T-helper 2 cell treated with Interferon-gamma antibody and Interleukin-4, amounts not matched to agents 5 μg/mL and 100 μg/mL, for 36 hours (primary cell): ENCODE measurements around the gene ZNF394.

ENCODE experiments used
- DNase-seq: peaks from one replicate; pipeline ENCODE4 v3.0.0; 2021; ENCODE audit warnings: low spot score
- H3K27ac Mint-ChIP-seq: one replicate; pipeline ENCODE4 v1.8.0; 2021; ENCODE audit warnings: mild to moderate bottlenecking, mixed read lengths
- H3K27me3 Mint-ChIP-seq: one replicate; pipeline ENCODE4 v1.8.0; 2021; ENCODE audit warnings: low read depth, mixed read lengths
- H3K36me3 Mint-ChIP-seq: one replicate; pipeline ENCODE4 v1.8.0; 2021; ENCODE audit warnings: low read depth, mixed read lengths
- H3K4me1 Mint-ChIP-seq: one replicate; pipeline ENCODE4 v1.8.0; 2021; ENCODE audit warnings: low read depth, mixed read lengths
- H3K4me3 Mint-ChIP-seq: one replicate; pipeline ENCODE4 v1.8.0; 2022; ENCODE audit warnings: mild to moderate bottlenecking, moderate library complexity, mixed read lengths
- H3K9me3 Mint-ChIP-seq: one replicate; pipeline ENCODE4 v1.8.0; 2021; ENCODE audit warnings: mixed read lengths

ZNF394 gene

GRCh38 chr7:99473315-99473596 is 26.8 kb downstream of the ZNF394 start:
- H3K4me1 Mint-ChIP-seq, result peaks cover 33% of the 10 kb centered on the region
- DNase-seq, result no peak
- H3K9me3 Mint-ChIP-seq, result no peaks in the 10 kb centered on the region
- H3K36me3 Mint-ChIP-seq, result peaks cover 25% of the 10 kb centered on the region
- peak overlapping the region; percentile 99 for H3K4me3 Mint-ChIP-seq
- H3K27ac Mint-ChIP-seq, result peak overlapping the region; percentile 96
- no peaks in the 10 kb centered on the region for H3K27me3 Mint-ChIP-seq

DNA sequence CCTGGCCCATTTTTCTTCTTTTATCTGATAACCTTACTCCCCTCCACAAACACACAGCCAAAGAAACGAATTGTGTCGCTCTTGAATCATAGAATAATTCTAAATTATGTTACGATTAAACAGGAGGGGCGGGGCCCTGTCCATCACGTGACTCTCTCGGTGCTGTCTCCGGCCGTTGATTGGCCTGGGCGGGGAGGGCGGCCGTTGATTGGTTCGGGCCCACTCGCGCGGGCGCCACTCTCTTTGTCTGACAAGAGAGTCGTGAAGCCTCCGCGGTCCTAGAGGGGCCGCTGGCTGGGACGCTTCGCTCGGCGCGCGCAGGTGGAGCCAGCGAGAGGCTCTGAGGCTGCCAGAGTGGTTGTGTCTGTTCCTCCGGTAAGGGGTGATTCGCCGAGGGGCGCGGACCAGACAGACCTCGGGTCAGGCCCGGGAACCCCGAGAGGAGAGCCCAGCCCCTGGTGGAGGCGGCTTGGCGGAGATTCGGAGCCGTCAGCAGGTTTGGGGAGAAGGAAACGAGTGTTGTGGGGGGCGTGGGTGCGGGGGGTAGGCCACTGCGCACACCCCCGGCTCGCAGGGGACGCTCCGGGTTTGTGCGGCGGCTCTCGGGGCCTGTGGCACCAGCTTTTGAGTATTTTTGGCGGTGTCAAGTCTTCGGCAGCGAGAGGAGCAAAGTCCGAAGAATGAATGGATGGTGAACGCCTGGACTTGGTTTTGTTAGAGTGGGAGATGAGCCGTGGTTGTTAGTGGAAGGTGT is 27.3 kb downstream of the ZNF394 start, which contains the start of gene ZNF789:
TSS of gene ZNF789 (plus strand) at position 330 of the 754 bp plus-strand sequence. CDS start 3,567 bp downstream, outside the sequence.
- no peaks in the 10 kb centered on the region for H3K9me3 Mint-ChIP-seq
- H3K4me1 Mint-ChIP-seq, result peaks cover 30% of the 10 kb centered on the region
- H3K36me3 Mint-ChIP-seq, result peaks cover 20% of the 10 kb centered on the region
- DNase-seq, result peak; percentile 97
- H3K27ac Mint-ChIP-seq, result peak within 1 kb of the TSS; percentile 96
- H3K27me3 Mint-ChIP-seq, result no peaks in the 10 kb centered on the region
- peak within 1 kb of the TSS; percentile 99 for H3K4me3 Mint-ChIP-seq

GRCh38 chr7:99469381-99470065 is 30.6 kb downstream of the ZNF394 start:
- Mint-ChIP-seq H3K4me1 (peaks cover 24% of the 10 kb centered on the region), H3K4me3 (peak overlapping the region; percentile 29)

DNA sequence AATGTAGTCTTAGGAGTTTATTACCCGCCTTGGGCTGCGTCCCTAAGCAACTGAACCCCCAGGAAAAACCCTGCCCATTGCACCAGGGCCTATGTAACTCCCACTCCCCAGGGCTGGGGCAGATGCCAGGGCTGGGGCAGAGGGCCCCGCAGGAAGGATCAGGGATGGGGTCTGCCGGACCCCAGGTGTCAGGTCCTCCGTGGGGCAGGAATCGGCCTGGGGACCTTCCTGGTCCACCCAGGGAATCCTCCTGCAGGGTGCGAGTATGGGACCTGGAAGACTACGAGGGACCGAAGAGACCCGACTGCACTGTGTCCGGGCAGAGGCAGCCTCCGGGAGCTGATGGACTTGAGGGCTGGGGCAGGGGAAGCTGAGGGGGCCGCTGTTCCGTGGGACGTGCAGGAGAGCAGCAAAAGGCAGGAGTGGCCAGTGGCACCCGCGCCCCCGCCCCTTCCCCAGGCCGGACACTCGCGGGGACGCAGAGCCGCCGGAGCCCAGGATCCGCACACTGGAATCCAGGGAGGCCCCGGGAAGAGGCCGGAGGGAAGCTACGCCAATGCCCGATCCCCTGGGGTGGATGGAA is 31.7 kb downstream of the ZNF394 start:
- H3K27ac Mint-ChIP-seq, result no peak overlapping the region
- H3K4me3 Mint-ChIP-seq, result no peak overlapping the region
- H3K36me3 Mint-ChIP-seq, result peaks cover 22% of the 10 kb centered on the region
- H3K9me3 Mint-ChIP-seq, result no peaks in the 10 kb centered on the region
- peaks cover 24% of the 10 kb centered on the region for H3K4me1 Mint-ChIP-seq
- DNase-seq, result no peak
- H3K27me3 Mint-ChIP-seq, result no peaks in the 10 kb centered on the region

More at GRCh38 chr7:99469381-99470065, 30.6 kb downstream of the ZNF394 start:
- peaks cover 16% of the 10 kb centered on the region for H3K36me3 Mint-ChIP-seq
- H3K27me3 Mint-ChIP-seq, result no peaks in the 10 kb centered on the region
- no peak overlapping the region for H3K27ac Mint-ChIP-seq
- H3K9me3 Mint-ChIP-seq, result no peaks in the 10 kb centered on the region
- DNase-seq, result no peak

DNA sequence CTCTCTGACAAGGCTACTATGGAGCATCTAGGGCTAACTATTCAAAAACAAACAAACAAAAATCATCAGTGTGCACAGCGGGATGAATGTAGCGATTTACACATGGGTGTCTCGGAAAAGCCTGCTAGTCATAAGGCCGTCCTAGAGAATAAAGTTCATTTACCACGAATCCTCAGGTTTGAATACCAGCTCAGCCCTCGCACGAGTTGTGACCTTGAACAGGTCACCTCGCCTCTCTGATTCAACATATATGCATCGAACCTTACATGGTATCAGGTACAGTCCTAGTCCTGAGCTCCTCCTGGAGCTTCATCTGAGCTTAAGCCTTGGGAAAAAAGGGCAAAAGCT is 34.7 kb downstream of the ZNF394 start:
- Mint-ChIP-seq H3K27me3 (no peaks in the 10 kb centered on the region), H3K36me3 (peaks cover 27% of the 10 kb centered on the region), H3K9me3 (no peaks in the 10 kb centered on the region), H3K4me3 (peak overlapping the region; percentile 88), H3K4me1 (peaks cover 18% of the 10 kb centered on the region), H3K27ac (peak overlapping the region; percentile 93)
- DNase-seq, result no peak

GRCh38 chr7:99461221-99461620 is 38.9 kb downstream of the ZNF394 start:
- H3K4me3 Mint-ChIP-seq, result no peak overlapping the region
- H3K4me1 Mint-ChIP-seq, result peaks cover 16% of the 10 kb centered on the region
- peaks cover 58% of the 10 kb centered on the region for H3K36me3 Mint-ChIP-seq
- no peaks in the 10 kb centered on the region for H3K27me3 Mint-ChIP-seq
- H3K27ac Mint-ChIP-seq, result no peak overlapping the region
- DNase-seq, result no peak
- H3K9me3 Mint-ChIP-seq, result no peaks in the 10 kb centered on the region

GRCh38 chr7:99460651-99461050 is 39.4 kb downstream of the ZNF394 start:
- Mint-ChIP-seq H3K36me3 (peaks cover 54% of the 10 kb centered on the region), H3K4me1 (peaks cover 14% of the 10 kb centered on the region), H3K4me3 (no peak overlapping the region), H3K27ac (no peak overlapping the region), H3K27me3 (no peaks in the 10 kb centered on the region), H3K9me3 (no peaks in the 10 kb centered on the region)
- DNase-seq, result no peak

DNA sequence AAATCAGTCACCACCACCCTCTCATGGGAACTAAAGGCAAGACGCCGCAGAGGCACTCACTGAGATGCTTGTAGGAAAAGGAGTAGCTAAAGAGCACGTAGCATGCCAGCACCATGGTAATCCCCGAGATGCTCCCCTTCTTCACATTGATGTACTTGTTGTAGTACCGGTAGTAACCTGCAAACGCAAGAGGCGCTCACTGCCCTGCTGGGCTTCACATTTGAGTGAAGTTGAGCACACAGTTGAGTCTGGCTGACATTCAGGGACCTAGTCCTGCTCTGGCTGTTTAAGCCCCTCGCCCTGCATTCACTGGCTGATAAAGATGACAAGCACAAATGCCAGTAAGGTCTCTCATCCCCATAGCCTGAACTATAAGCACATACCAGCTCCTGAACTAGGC is 41.0 kb downstream of the ZNF394 start:
- DNase-seq, result no peak
- Mint-ChIP-seq H3K4me1 (peaks cover 8% of the 10 kb centered on the region), H3K4me3 (no peak overlapping the region), H3K9me3 (no peaks in the 10 kb centered on the region), H3K36me3 (peaks cover 52% of the 10 kb centered on the region), H3K27ac (no peak overlapping the region), H3K27me3 (no peaks in the 10 kb centered on the region)

DNA sequence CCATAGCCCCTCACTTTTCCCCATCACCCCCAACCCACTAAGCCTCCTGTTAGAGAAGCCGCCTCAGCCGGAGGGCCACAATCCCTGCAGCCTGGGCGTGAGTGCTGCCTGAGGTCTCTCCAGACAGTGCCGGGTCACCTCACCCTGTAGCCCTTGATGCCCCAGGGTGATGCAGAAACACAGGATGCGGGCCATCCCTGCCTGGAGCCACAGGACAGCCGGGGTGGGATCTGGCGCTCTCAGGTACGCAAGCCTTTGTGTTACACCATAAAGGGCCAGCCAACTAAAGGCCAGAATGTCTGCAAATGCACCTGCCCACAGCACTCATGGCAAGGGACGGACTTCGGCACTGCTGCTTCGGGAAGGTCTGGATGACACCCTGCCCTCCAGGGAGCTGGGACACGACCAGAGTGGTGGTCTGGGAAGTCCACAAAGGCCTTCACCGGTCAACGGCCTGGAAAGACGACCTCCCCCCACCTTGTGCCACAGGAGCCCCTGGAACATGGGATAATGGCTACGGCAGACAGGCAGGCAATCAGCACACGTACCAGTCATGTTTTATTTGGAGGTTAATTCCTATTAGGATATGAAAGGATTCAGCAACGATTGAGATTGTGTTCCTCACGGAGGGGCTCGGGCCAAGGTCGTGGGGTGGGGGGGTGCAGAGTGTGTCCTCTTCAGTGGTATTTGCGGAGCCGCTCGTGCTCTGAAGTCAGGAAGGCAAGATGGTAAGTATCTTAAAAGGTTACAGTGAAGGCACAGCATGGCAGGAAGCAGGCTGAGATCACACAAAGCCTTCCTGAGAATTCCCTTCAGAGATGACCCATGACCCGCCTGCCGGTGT is 42.2 kb downstream of the ZNF394 start:
- Mint-ChIP-seq H3K36me3 (peaks cover 52% of the 10 kb centered on the region), H3K9me3 (no peaks in the 10 kb centered on the region), H3K27ac (no peak overlapping the region), H3K4me1 (peaks cover 5% of the 10 kb centered on the region), H3K27me3 (no peaks in the 10 kb centered on the region), H3K4me3 (no peak overlapping the region)
- DNase-seq, result no peak

DNA sequence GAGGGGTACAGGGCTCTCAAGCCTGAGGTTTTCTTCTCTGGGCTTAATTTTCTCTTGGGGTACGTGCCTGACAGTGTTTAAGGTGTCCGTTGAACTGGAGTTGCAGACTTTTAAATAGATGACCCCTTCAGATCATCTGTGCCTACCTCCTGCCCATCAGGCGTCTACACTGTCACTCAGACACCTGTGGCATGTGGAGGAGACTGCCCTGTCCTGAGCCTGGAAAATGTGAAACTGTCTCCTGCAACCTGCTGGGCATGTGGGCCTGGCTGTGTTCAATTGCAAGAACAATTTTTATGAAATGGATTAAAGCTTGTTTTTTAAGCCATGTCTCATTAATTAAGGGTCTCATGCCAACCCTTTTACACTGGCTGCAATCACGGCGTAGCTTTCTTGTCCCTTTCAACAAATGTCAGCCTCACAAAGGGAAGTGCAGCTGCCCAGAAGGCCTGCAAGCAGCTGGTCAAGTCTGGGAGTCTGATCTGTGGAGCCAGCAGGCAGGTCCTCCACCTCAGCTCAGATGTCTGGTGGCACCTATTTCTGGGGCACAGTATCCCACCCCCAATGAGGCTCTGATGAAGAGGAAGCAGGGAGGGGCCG is 42.9 kb downstream of the ZNF394 start:
- Mint-ChIP-seq H3K9me3 (no peaks in the 10 kb centered on the region), H3K27ac (peak overlapping the region; percentile 26), H3K27me3 (no peaks in the 10 kb centered on the region), H3K4me3 (no peak overlapping the region), H3K4me1 (peaks cover 5% of the 10 kb centered on the region), H3K36me3 (peaks cover 49% of the 10 kb centered on the region)
- no peak for DNase-seq

DNA sequence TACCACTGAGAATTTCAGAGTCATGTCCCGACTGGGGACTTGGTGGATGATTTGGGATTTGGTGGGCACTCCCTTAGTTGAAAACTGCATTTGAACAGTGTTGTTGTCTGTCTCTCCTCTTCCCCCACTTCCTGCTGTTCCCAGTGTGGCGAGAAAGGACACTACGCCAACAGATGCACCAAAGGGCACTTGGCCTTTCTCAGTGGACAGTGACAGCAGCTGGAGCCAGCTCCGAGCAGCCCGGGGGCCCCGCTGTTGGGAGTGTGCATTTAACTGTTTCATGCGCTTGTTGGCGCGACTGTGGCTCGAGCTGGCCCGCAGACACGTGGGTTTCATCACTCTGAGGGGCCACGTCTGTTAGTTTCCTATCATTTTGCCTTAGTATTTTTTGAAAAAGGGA is 43.8 kb downstream of the ZNF394 start:
- Mint-ChIP-seq H3K36me3 (peaks cover 49% of the 10 kb centered on the region), H3K4me1 (peaks cover 5% of the 10 kb centered on the region), H3K27ac (no peak overlapping the region)

DNA sequence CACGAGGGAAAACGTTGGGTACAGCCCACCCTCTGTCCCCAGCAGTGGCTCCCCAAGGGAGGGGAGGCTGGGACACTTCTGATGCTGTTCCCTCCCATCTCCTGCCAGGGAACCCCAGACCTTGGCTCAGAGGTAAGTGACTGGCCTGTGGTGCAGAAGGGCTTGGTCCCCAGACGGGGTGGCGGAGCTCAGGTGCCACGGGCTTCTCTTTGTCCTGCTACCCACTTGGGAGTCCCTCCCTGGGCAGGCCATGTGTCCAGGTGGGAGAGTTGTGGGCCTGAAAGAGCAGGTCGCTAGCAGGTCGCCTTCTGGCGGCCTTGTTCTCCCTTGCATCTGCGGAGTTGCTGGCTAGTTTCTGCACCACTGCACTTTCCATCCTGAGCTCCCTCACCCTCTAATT is 44.2 kb downstream of the ZNF394 start:
- H3K36me3 Mint-ChIP-seq, result peaks cover 52% of the 10 kb centered on the region
- no peak for DNase-seq
- H3K4me3 Mint-ChIP-seq, result no peak overlapping the region
- H3K27ac Mint-ChIP-seq, result no peak overlapping the region
- no peaks in the 10 kb centered on the region for H3K9me3 Mint-ChIP-seq
- no peaks in the 10 kb centered on the region for H3K27me3 Mint-ChIP-seq
- H3K4me1 Mint-ChIP-seq, result peaks cover 8% of the 10 kb centered on the region

More for the DNA sequence above, 43.8 kb downstream of the ZNF394 start:
- Mint-ChIP-seq H3K9me3 (no peaks in the 10 kb centered on the region), H3K27me3 (no peaks in the 10 kb centered on the region), H3K4me3 (no peak overlapping the region)
- no peak for DNase-seq

- H3K36me3 Mint-ChIP-seq, result peaks cover 40% of the 10 kb centered on the region
- peaks cover 3% of the 10 kb centered on the region for H3K4me1 Mint-ChIP-seq
- no peak overlapping the region for H3K27ac Mint-ChIP-seq
- H3K27me3 Mint-ChIP-seq, result no peaks in the 10 kb centered on the region
- no peak overlapping the region for H3K4me3 Mint-ChIP-seq
- no peaks in the 10 kb centered on the region for H3K9me3 Mint-ChIP-seq
- no peak for DNase-seq
Measured at GRCh38 chr7:99453105-99453504, 47.0 kb downstream of the ZNF394 start.
